ENCODE measurements around the gene PIK3R1. TPM values are rescaled to one million over a fixed set of nuclear protein-coding genes. Genes with fewer than 3 reads are reported as not detected.

PIK3R1 gene
- total and polyA plus RNA-seq, 10 of the 15 experiments (the other 5 are each of a cell fraction or from before 2014, with no cell fraction given) = 7.8 to 38.4 (median 15.7) TPM

DNA sequence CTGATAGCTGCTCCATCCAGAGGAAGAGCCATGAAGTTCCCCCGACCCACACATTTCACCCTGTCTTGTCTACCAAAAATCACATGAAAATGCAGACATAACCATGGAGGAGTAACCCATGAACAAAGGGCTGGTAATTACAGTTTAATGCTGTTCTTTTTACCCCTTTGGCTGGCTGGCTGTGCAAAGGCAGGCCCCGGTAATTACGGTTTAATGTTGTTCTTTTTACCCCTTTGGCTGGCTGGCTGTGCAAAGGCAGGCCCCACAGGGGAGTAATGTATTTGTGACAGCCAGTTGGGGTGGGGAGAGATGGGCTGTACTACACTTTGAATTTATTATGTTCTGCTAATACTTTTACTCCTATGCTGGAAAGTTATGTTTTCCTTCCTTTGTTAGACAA lies 41.7 kb downstream of the PIK3R1 start:
- Histone ChIP-seq H3K36me3 (ENCODE audit: control insufficient read depth in 2 of 2, insufficient read depth in 2 of 2, low read length in 1 of 2) (no peaks in the 10 kb centered on the region; a peak in 1 of 4 replicates), H3K9me3 (replicated peaks; ENCODE audit: control insufficient read depth, insufficient read depth, low read length) (no peaks in the 10 kb centered on the region), H3K27me3 (replicated peaks in 1 of 2; ENCODE audit: control insufficient read depth in 2 of 2, insufficient read depth in 2 of 2, low read length in 1 of 2) (no peaks in the 10 kb centered on the region), H4K20me1 (ENCODE audit: control insufficient read depth, insufficient read depth) (no peaks in the 10 kb centered on the region; the same call in 1 of the 2 replicates), H3K4me1 (ENCODE audit: control insufficient read depth, insufficient read depth, low read length) (no peaks in the 10 kb centered on the region), H3K4me2 (ENCODE audit: control insufficient read depth, insufficient read depth) (no peak overlapping the region), H3K4me3 (no peak overlapping the region), H3K9ac (ENCODE audit: control insufficient read depth, insufficient read depth, low read length) (no peak overlapping the region), H3K79me2 (ENCODE audit: control insufficient read depth, insufficient read depth, low read length) (peaks cover 13% of the 10 kb centered on the region), H3K27ac (ENCODE audit: control insufficient read depth, insufficient read depth) (no peak overlapping the region), H2AFZ (ENCODE audit: control insufficient read depth, low read depth, low read length) (no peak overlapping the region)
- no TSS peak for BruUV-seq (replicated peaks)
- CTCF ChIA-PET = interaction anchor here (1.7 to 6.1 kb wide), 3 partner anchors 10 to 27 kb away, joined by 4 to 50 read pairs (median 7); no protein-coding TSS in a partner anchor
- DNase-seq (ENCODE audit: low read depth, low spot score) (no peak), FAIRE-seq (no peak), ATAC-seq (no peak)
- SMC1A ChIA-PET (ENCODE audit: uncharacterized antibody, unreplicated experiment) = interaction anchor here (0.6 to 9.9 kb wide), 2 partner anchors 13 to 19 kb away, joined by 3 to 118 read pairs; no protein-coding TSS in a partner anchor
- WGBS (ENCODE audit: insufficient coverage, insufficient replicate concordance, low lambda C conversion rate, missing lambda C conversion rate) = 100% methylated on average over 3 of the region's 3 CpGs
- intact Hi-C loops (cut with micrococcal nuclease; ENCODE audit: unreplicated experiment) = loop anchor here (10.0 kb wide), 2 partner anchors 612 to 1102 kb away; no protein-coding TSS in a partner anchor
- POLR2A ChIA-PET = no interaction called here
- RAD21 ChIA-PET (ENCODE audit: unreplicated experiment) = interaction anchor here (1.0 to 1.6 kb wide), 2 partner anchors 39 to 1011 kb away, joined by 4 read pairs; no protein-coding TSS in a partner anchor
- in situ Hi-C loops (cut with MboI) = no loop called here
- TF ChIP-seq RB1 (IDR thresholded peaks at IDR 0.05; ENCODE audit: borderline replicate concordance) (no peak), SIX5 (IDR thresholded peaks at IDR 0.05; ENCODE audit: low read depth, low read length, severe bottlenecking) (no peak), RAD21 (IDR thresholded peaks at IDR 0.05; ENCODE audit: insufficient read depth, low read depth, low read length) (no peak), MEF2A (IDR thresholded peaks at IDR 0.05; ENCODE audit: insufficient read depth, low read depth, low read length) (no peak), RBBP5 (conservative IDR thresholded peaks at IDR 0.05) (no peak), GABPA (IDR thresholded peaks at IDR 0.05; ENCODE audit: low read depth) (no peak), CREB1 (IDR thresholded peaks at IDR 0.05; ENCODE audit: low read depth) (no peak), CHD4 (IDR thresholded peaks at IDR 0.05) (no peak)
- TF ChIP-seq, protein P1, sequence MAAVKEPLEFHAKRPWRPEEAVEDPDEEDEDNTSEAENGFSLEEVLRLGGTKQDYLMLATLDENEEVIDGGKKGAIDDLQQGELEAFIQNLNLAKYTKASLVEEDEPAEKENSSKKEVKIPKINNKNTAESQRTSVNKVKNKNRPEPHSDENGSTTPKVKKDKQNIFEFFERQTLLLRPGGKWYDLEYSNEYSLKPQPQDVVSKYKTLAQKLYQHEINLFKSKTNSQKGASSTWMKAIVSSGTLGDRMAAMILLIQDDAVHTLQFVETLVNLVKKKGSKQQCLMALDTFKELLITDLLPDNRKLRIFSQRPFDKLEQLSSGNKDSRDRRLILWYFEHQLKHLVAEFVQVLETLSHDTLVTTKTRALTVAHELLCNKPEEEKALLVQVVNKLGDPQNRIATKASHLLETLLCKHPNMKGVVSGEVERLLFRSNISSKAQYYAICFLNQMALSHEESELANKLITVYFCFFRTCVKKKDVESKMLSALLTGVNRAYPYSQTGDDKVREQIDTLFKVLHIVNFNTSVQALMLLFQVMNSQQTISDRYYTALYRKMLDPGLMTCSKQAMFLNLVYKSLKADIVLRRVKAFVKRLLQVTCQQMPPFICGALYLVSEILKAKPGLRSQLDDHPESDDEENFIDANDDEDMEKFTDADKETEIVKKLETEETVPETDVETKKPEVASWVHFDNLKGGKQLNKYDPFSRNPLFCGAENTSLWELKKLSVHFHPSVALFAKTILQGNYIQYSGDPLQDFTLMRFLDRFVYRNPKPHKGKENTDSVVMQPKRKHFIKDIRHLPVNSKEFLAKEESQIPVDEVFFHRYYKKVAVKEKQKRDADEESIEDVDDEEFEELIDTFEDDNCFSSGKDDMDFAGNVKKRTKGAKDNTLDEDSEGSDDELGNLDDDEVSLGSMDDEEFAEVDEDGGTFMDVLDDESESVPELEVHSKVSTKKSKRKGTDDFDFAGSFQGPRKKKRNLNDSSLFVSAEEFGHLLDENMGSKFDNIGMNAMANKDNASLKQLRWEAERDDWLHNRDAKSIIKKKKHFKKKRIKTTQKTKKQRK (IDR thresholded peaks at IDR 0.05; ENCODE audit: low read depth, low read length) = no peak
- TF ChIP-seq, protein P2, sequence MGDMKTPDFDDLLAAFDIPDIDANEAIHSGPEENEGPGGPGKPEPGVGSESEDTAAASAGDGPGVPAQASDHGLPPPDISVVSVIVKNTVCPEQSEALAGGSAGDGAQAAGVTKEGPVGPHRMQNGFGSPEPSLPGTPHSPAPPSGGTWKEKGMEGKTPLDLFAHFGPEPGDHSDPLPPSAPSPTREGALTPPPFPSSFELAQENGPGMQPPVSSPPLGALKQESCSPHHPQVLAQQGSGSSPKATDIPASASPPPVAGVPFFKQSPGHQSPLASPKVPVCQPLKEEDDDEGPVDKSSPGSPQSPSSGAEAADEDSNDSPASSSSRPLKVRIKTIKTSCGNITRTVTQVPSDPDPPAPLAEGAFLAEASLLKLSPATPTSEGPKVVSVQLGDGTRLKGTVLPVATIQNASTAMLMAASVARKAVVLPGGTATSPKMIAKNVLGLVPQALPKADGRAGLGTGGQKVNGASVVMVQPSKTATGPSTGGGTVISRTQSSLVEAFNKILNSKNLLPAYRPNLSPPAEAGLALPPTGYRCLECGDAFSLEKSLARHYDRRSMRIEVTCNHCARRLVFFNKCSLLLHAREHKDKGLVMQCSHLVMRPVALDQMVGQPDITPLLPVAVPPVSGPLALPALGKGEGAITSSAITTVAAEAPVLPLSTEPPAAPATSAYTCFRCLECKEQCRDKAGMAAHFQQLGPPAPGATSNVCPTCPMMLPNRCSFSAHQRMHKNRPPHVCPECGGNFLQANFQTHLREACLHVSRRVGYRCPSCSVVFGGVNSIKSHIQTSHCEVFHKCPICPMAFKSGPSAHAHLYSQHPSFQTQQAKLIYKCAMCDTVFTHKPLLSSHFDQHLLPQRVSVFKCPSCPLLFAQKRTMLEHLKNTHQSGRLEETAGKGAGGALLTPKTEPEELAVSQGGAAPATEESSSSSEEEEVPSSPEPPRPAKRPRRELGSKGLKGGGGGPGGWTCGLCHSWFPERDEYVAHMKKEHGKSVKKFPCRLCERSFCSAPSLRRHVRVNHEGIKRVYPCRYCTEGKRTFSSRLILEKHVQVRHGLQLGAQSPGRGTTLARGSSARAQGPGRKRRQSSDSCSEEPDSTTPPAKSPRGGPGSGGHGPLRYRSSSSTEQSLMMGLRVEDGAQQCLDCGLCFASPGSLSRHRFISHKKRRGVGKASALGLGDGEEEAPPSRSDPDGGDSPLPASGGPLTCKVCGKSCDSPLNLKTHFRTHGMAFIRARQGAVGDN (IDR thresholded peaks at IDR 0.05) = no peak
- TF ChIP-seq, protein P3, sequence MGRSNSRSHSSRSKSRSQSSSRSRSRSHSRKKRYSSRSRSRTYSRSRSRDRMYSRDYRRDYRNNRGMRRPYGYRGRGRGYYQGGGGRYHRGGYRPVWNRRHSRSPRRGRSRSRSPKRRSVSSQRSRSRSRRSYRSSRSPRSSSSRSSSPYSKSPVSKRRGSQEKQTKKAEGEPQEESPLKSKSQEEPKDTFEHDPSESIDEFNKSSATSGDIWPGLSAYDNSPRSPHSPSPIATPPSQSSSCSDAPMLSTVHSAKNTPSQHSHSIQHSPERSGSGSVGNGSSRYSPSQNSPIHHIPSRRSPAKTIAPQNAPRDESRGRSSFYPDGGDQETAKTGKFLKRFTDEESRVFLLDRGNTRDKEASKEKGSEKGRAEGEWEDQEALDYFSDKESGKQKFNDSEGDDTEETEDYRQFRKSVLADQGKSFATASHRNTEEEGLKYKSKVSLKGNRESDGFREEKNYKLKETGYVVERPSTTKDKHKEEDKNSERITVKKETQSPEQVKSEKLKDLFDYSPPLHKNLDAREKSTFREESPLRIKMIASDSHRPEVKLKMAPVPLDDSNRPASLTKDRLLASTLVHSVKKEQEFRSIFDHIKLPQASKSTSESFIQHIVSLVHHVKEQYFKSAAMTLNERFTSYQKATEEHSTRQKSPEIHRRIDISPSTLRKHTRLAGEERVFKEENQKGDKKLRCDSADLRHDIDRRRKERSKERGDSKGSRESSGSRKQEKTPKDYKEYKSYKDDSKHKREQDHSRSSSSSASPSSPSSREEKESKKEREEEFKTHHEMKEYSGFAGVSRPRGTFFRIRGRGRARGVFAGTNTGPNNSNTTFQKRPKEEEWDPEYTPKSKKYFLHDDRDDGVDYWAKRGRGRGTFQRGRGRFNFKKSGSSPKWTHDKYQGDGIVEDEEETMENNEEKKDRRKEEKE (IDR thresholded peaks at IDR 0.05) = no peak

Data from GM12878 (cell line).